Osteoblast (primary cell): Measurements from ENCODE around the gene ADARB2. TPM values are rescaled to one million over a fixed set of nuclear protein-coding genes. Genes with fewer than 3 reads are reported as not detected.
A peak's percentile ranks its signal among the peaks of the same experiment; 100 is the strongest.

Source experiments
- DNase-seq: peaks from one replicate; pipeline ENCODE4 v3.0.0; 2011; ENCODE audit warnings: low spot score, mixed read lengths; ENCODE audit not compliant: insufficient read length; ENCODE audit errors: missing footprints
- H2AFZ ChIP-seq: 2 replicates; pipeline ENCODE4 v1.6.0; 2011; ENCODE audit warnings: mild to moderate bottlenecking, low read length
- H3K27ac ChIP-seq: 2 replicates; pipeline ENCODE4 v1.5.1; 2011; ENCODE audit warnings: mild to moderate bottlenecking, low read depth, low read length, moderate library complexity
- H3K27me3 ChIP-seq: 2 replicates; pipeline ENCODE4 v1.6.0; 2012; ENCODE audit warnings: mild to moderate bottlenecking, control low read depth, inconsistent platforms, low read length, moderate library complexity; ENCODE audit not compliant: insufficient read depth
- H3K36me3 ChIP-seq: 2 replicates; pipeline ENCODE4 v1.5.1; 2011; ENCODE audit warnings: mild to moderate bottlenecking, low read length, control low read depth, moderate library complexity; ENCODE audit not compliant: insufficient read depth
- H3K4me1 ChIP-seq: 2 replicates; pipeline ENCODE4 v1.5.1; 2011; ENCODE audit warnings: mild to moderate bottlenecking, low read length, control low read depth, moderate library complexity; ENCODE audit not compliant: insufficient read depth
- H3K4me2 ChIP-seq: 2 replicates; pipeline ENCODE4 v1.6.0; 2011; ENCODE audit warnings: mild to moderate bottlenecking, low read length; ENCODE audit not compliant: insufficient read depth
- H3K4me3 ChIP-seq: fragments of 200-600 bp; sonication (generic); 3 replicates; pipeline ENCODE4 v1.5.1; 2012; ENCODE audit warnings: mild to moderate bottlenecking, low read length, inconsistent platforms; ENCODE audit not compliant: insufficient read depth
- H3K79me2 ChIP-seq: 2 replicates; pipeline ENCODE4 v1.6.0; 2012; ENCODE audit warnings: mild to moderate bottlenecking, low read length, control low read depth, inconsistent platforms; ENCODE audit not compliant: insufficient read depth
- H3K9me3 ChIP-seq: 2 replicates; pipeline ENCODE4 v1.5.1; 2011; ENCODE audit warnings: low read depth, low read length, control low read depth
- H4K20me1 ChIP-seq: 2 replicates; pipeline ENCODE4 v1.6.0; 2012; ENCODE audit warnings: mild to moderate bottlenecking, low read length, control low read depth; ENCODE audit not compliant: insufficient read depth
- CTCF ChIP-seq: IDR thresholded peaks from 2 replicates; pipeline ENCODE4 v1.5.1; 2011; ENCODE audit warnings: mild to moderate bottlenecking, low read depth, low read length, moderate library complexity; ENCODE audit errors: extremely low read depth
- total RNA-seq: library from RNA; depleted of rRNA; stranded (reverse); fragments of >200 nt; gene quantifications from 2 replicates; pipeline ENCODE4 v1.2.3, GENCODE V29; 2012

ADARB2 gene
- total RNA-seq, 1 donor, result not detected

GRCh38 chr10:1256432-1256725 lies 480.9 kb downstream of the ADARB2 start:
- Histone ChIP-seq H4K20me1 (no peaks in the 10 kb centered on the region), H3K9me3 (no peaks in the 10 kb centered on the region), H3K4me1 (no peaks in the 10 kb centered on the region), H3K4me3 (no peak overlapping the region), H3K36me3 (no peaks in the 10 kb centered on the region), H3K4me2 (no peak overlapping the region), H3K27ac (no peak overlapping the region), H2AFZ (no peak overlapping the region), H3K27me3 (no peaks in the 10 kb centered on the region), H3K79me2 (no peaks in the 10 kb centered on the region)
- DNase-seq, result peak; percentile 71
- TF ChIP-seq CTCF, result no peak

GRCh38 chr10:1255600-1256431 lies 481.5 kb downstream of the ADARB2 start:
- no peak for TF ChIP-seq CTCF
- no peak overlapping the region for H2AFZ ChIP-seq
- no peak for DNase-seq
- no peaks in the 10 kb centered on the region for H3K27me3 ChIP-seq
- no peaks in the 10 kb centered on the region for H3K79me2 ChIP-seq
- H3K27ac ChIP-seq, result no peak overlapping the region
- no peak overlapping the region for H3K4me2 ChIP-seq
- H3K4me1 ChIP-seq, result no peaks in the 10 kb centered on the region
- H3K4me3 ChIP-seq, result no peak overlapping the region
- H3K9me3 ChIP-seq, result no peaks in the 10 kb centered on the region
- no peaks in the 10 kb centered on the region for H3K36me3 ChIP-seq
- H4K20me1 ChIP-seq, result no peaks in the 10 kb centered on the region

- TF ChIP-seq CTCF, result no peak
- Histone ChIP-seq H3K4me3 (no peak overlapping the region), H3K27me3 (no peaks in the 10 kb centered on the region), H3K9me3 (no peaks in the 10 kb centered on the region), H2AFZ (no peak overlapping the region), H3K36me3 (no peaks in the 10 kb centered on the region), H3K4me2 (no peak overlapping the region), H4K20me1 (no peaks in the 10 kb centered on the region), H3K79me2 (no peaks in the 10 kb centered on the region), H3K27ac (no peak overlapping the region), H3K4me1 (no peaks in the 10 kb centered on the region)
- DNase-seq, result peak; percentile 47
Measured at GRCh38 chr10:1255118-1255517, 482.2 kb downstream of the ADARB2 start.

- Histone ChIP-seq H3K9me3 (no peaks in the 10 kb centered on the region), H2AFZ (no peak overlapping the region), H3K4me3 (no peak overlapping the region), H3K36me3 (no peaks in the 10 kb centered on the region), H3K27me3 (no peaks in the 10 kb centered on the region), H3K4me2 (no peak overlapping the region), H3K4me1 (no peaks in the 10 kb centered on the region), H4K20me1 (no peaks in the 10 kb centered on the region), H3K79me2 (no peaks in the 10 kb centered on the region), H3K27ac (no peak overlapping the region)
- DNase-seq, result no peak
- no peak for TF ChIP-seq CTCF
Measured at GRCh38 chr10:1253523-1254353, 483.6 kb downstream of the ADARB2 start.
